ENCODE measurements around the gene CENPP. TPM values are rescaled to one million over a fixed set of nuclear protein-coding genes. Genes with fewer than 3 reads are reported as not detected.

The CENPP gene
- total and polyA plus RNA-seq, 4 donors, result 0.62 to 8.7 (median 1.3) TPM

DNA sequence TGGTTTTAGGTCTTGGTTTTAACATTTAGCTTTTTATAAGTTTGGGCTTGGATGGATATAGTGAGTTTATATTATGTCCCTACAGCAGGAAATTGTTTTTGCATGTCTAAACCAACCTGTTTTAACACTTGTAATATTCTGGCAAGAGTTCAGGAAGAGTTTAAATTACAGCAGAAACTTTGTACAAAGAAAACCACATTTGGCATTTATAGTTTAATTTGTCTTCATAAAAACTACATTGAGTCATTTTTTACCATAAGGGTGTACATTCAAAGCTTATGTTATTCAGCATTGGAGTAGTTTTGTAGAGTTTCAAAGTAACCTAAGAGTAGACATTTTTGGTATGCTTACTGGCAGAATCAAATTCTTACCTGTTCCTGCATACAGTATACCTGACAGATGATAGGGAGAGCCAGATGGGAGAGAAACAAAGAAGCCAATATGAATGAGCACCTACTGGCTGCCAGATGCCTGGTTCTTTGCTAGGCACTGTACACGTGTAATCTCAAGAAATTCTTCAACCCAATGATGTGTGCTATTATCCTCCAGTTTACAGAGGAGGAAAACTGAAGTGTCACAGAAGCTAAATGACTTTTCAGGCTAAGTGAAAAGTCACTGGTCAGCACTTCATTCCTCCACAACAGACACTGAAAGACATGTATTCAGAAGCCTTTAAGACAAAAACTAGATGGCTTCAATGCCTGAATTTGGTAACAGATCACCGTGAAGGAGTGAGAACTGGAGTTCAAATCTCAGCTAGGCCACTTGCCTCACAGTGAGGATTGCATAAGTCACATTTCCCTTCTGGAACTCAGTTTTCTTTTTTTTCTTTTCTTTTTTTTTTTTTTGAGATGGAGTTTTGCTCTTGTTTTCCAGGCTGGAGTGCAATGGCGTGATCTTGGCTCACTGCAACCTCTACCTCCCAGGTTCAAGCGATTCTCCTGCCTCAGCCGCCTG is 235.9 kb downstream of the CENPP start:
- Histone ChIP-seq H3K27me3 (ENCODE audit: control insufficient read depth in 4 of 4, insufficient read depth in 4 of 4, low read length in 3 of 4) (no peaks in the 10 kb centered on the region), H3K9me3 (ENCODE audit: control insufficient read depth in 4 of 4, low read length in 3 of 4) (no peaks in the 10 kb centered on the region), H3K27ac (ENCODE audit: low read depth in 1 of 2, low read length in 2 of 2) (no peak overlapping the region), H3K4me1 (ENCODE audit: control insufficient read depth in 4 of 4, insufficient read depth in 4 of 4, low read length in 3 of 4) (no peaks in the 10 kb centered on the region), H3K4me3 (ENCODE audit: low read depth in 1 of 3, low read length in 3 of 3) (no peak overlapping the region), H3K9ac (ENCODE audit: low read depth in 1 of 2, low read length in 2 of 2) (no peak overlapping the region), H3K36me3 (ENCODE audit: control insufficient read depth in 4 of 4, insufficient read depth in 3 of 4, low read depth in 1 of 4, low read length in 3 of 4) (no peaks in the 10 kb centered on the region)
- TF ChIP-seq HNF4A (conservative IDR thresholded peaks at IDR 0.05), result no peak
- TF ChIP-seq, protein P1, sequence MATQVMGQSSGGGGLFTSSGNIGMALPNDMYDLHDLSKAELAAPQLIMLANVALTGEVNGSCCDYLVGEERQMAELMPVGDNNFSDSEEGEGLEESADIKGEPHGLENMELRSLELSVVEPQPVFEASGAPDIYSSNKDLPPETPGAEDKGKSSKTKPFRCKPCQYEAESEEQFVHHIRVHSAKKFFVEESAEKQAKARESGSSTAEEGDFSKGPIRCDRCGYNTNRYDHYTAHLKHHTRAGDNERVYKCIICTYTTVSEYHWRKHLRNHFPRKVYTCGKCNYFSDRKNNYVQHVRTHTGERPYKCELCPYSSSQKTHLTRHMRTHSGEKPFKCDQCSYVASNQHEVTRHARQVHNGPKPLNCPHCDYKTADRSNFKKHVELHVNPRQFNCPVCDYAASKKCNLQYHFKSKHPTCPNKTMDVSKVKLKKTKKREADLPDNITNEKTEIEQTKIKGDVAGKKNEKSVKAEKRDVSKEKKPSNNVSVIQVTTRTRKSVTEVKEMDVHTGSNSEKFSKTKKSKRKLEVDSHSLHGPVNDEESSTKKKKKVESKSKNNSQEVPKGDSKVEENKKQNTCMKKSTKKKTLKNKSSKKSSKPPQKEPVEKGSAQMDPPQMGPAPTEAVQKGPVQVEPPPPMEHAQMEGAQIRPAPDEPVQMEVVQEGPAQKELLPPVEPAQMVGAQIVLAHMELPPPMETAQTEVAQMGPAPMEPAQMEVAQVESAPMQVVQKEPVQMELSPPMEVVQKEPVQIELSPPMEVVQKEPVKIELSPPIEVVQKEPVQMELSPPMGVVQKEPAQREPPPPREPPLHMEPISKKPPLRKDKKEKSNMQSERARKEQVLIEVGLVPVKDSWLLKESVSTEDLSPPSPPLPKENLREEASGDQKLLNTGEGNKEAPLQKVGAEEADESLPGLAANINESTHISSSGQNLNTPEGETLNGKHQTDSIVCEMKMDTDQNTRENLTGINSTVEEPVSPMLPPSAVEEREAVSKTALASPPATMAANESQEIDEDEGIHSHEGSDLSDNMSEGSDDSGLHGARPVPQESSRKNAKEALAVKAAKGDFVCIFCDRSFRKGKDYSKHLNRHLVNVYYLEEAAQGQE (IDR thresholded peaks at IDR 0.05), result no peak
- no peak for TF ChIP-seq YY1 (IDR thresholded peaks at IDR 0.05)
- TF ChIP-seq, protein P2, sequence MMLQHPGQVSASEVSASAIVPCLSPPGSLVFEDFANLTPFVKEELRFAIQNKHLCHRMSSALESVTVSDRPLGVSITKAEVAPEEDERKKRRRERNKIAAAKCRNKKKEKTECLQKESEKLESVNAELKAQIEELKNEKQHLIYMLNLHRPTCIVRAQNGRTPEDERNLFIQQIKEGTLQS (IDR thresholded peaks at IDR 0.05), result no peak
- no peak for TF ChIP-seq NR2F2 (IDR thresholded peaks at IDR 0.05)
- no peak for TF ChIP-seq EGR1 (IDR thresholded peaks at IDR 0.05; ENCODE audit: low read depth in 2 of 2)
- WGBS, result 91% methylated on average over 5 of the region's 5 CpGs
- no peak for DNase-seq (ENCODE audit: low spot score)

DNA sequence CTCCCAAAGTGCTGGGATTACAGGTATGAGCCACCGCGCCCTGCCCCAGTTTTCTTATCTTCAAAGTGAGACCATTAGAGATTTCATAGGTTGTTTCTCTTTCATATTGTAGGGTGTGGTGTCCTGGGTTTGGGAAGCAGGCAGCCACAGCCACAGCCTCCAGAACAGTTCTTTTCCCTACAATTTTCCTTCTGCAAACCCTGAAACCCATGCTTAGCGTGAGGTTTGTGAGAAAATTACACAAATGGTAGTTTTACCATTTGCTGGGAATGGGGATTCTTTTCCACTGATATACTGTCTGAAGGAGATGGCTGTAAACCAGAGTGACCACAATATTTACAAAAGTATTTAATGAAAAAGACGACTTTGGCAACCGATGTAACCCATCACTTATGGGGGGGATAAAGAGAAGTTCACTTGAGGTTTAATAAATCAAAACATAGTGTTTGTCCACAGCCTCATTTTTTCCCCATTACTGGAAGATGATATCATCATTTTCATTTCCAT is 236.8 kb downstream of the CENPP start:
- no peaks in the 10 kb centered on the region for H3K9me3 ChIP-seq (ENCODE audit: control insufficient read depth in 4 of 4, low read length in 3 of 4)
- TF ChIP-seq EGR1 (IDR thresholded peaks at IDR 0.05; ENCODE audit: low read depth in 2 of 2), result no peak
- TF ChIP-seq FOXA1 (IDR thresholded peaks at IDR 0.05), result no peak
- H3K27ac ChIP-seq (ENCODE audit: low read depth in 1 of 2, low read length in 2 of 2), result no peak overlapping the region
- no peak overlapping the region for H3K9ac ChIP-seq (ENCODE audit: low read depth in 1 of 2, low read length in 2 of 2)
- H3K4me1 ChIP-seq (ENCODE audit: control insufficient read depth in 4 of 4, insufficient read depth in 4 of 4, low read length in 3 of 4), result no peaks in the 10 kb centered on the region
- no peak for DNase-seq (ENCODE audit: low spot score)
- H3K4me3 ChIP-seq (ENCODE audit: low read depth in 1 of 3, low read length in 3 of 3), result no peak overlapping the region
- no peaks in the 10 kb centered on the region for H3K27me3 ChIP-seq (ENCODE audit: control insufficient read depth in 4 of 4, insufficient read depth in 4 of 4, low read length in 3 of 4)
- WGBS, result 85% methylated on average over 5 of the region's 5 CpGs
- no peaks in the 10 kb centered on the region for H3K36me3 ChIP-seq (ENCODE audit: control insufficient read depth in 4 of 4, insufficient read depth in 3 of 4, low read depth in 1 of 4, low read length in 3 of 4)

DNA sequence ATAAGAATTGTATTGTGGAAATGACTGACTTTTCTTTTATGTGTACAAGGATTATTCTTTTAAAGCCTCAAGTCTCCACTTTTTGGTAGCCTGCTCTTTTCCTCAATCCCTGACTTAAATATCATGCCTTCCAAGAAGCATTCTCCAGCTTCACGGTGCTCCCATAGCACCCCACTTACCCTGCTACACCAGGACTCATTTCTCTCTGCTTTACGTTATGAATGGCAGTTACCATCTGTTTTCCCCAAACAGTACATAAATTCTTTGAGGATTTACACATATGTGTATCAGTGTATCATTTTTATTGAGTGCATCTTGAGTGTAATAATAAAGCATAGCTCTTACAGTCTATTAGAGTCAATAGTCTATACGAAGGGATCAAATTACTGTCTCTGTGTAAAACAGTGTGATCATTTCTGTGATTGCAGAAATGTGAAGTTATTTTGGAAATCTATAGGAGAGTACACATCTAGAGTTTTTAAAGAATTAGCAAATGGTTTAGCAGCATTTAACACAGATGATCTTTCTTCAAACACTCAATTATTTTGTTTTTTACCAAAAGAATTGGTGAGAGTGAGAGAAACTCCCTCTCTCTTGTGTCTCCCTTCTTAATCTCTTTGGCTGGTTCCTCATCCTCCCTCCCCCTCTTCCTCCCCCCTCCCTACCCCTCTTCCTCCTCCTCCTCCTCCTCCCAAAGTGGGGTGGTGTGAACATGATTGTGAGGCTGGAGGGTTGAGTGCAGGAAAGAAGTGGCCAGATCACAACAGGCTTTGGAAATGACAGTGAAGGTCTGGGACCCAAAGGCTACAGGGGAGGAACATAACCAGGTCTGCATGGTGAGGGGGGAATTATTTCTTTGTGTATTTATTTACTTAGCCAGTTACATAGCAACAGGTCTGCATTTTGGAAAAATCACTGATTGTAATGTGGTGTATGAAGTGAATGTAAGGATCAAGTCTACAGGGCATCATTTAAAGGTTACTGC is 237.7 kb downstream of the CENPP start:
- Histone ChIP-seq H3K9ac (ENCODE audit: low read depth in 1 of 2, low read length in 2 of 2) (no peak overlapping the region), H3K9me3 (ENCODE audit: control insufficient read depth in 4 of 4, low read length in 3 of 4) (no peaks in the 10 kb centered on the region), H3K27me3 (ENCODE audit: control insufficient read depth in 4 of 4, insufficient read depth in 4 of 4, low read length in 3 of 4) (no peaks in the 10 kb centered on the region), H3K27ac (ENCODE audit: low read depth in 1 of 2, low read length in 2 of 2) (no peak overlapping the region), H3K36me3 (ENCODE audit: control insufficient read depth in 4 of 4, insufficient read depth in 3 of 4, low read depth in 1 of 4, low read length in 3 of 4) (no peaks in the 10 kb centered on the region), H3K4me1 (ENCODE audit: control insufficient read depth in 4 of 4, insufficient read depth in 4 of 4, low read length in 3 of 4) (no peaks in the 10 kb centered on the region), H3K4me3 (ENCODE audit: low read depth in 1 of 3, low read length in 3 of 3) (no peak overlapping the region)
- DNase-seq (ENCODE audit: low spot score), result no peak
- TF ChIP-seq JUND (IDR thresholded peaks at IDR 0.05) (no peak), FOXA1 (IDR thresholded peaks at IDR 0.05) (no peak), HNF4A (conservative IDR thresholded peaks at IDR 0.05) (no peak), GABPA (IDR thresholded peaks at IDR 0.05 in 1 of 2, conservative IDR thresholded peaks at IDR 0.05 in 1 of 2) (no peak), SP1 (IDR thresholded peaks at IDR 0.05) (no peak), YY1 (IDR thresholded peaks at IDR 0.05) (no peak)
- 88% methylated on average over 3 of the region's 3 CpGs for WGBS
